Activated CD4-positive, alpha-beta memory T cell treated with anti-CD3 and anti-CD28 coated beads for 36 hours (primary cell): ENCODE results near the gene SH3D21. TPM values are rescaled to one million over a fixed set of nuclear protein-coding genes. Genes with fewer than 3 reads are reported as not detected.

Experiments used
- CTCF ChIA-PET: fragments of 350-600 bp; sonication (Branson Sonifier 250); formaldehyde crosslinking; loops from one replicate; lab custom pipeline; 2021; ENCODE audit warnings: antibody characterized with exemption, inconsistent platforms; lab: Charles Lee
- POLR2A ChIA-PET: fragments of 350-600 bp; sonication (Branson Sonifier 250); formaldehyde crosslinking; loops from one replicate; lab custom pipeline; 2021; ENCODE audit warnings: antibody characterized with exemption; lab: Charles Lee
- DNase-seq: peaks from one replicate; pipeline ENCODE4 v3.0.0-alpha.2; 2020
- H3K27ac Mint-ChIP-seq: one replicate; pipeline ENCODE4 v1.8.0; 2021; ENCODE audit warnings: mixed read lengths
- H3K27me3 Mint-ChIP-seq: one replicate; pipeline ENCODE4 v1.8.0; 2021; ENCODE audit warnings: mixed read lengths
- H3K36me3 Mint-ChIP-seq: one replicate; pipeline ENCODE4 v1.8.0; 2021; ENCODE audit warnings: mixed read lengths
- H3K4me1 Mint-ChIP-seq: one replicate; pipeline ENCODE4 v1.8.0; 2021; ENCODE audit warnings: low read depth, mixed read lengths
- H3K4me3 Mint-ChIP-seq: one replicate; pipeline ENCODE4 v1.8.0; 2021; ENCODE audit warnings: mild to moderate bottlenecking, mixed read lengths
- H3K9me3 Mint-ChIP-seq: one replicate; pipeline ENCODE4 v1.8.0; 2021; ENCODE audit warnings: mixed read lengths
- intact Hi-C: fragments of 100-400 bp; cut with micrococcal nuclease; formaldehyde crosslinking; loops from one replicate; pipeline ENCODE4 v1.15.1; 2023
- total RNA-seq, 2 experiments: library from RNA; stranded (reverse); gene quantifications; one replicate each; pipeline ENCODE4 v1.2.3, GENCODE V29; 2021

SH3D21 gene
- total RNA-seq, 2 experiments from 2014 or later = 16.9 to 18.1 TPM

DNA sequence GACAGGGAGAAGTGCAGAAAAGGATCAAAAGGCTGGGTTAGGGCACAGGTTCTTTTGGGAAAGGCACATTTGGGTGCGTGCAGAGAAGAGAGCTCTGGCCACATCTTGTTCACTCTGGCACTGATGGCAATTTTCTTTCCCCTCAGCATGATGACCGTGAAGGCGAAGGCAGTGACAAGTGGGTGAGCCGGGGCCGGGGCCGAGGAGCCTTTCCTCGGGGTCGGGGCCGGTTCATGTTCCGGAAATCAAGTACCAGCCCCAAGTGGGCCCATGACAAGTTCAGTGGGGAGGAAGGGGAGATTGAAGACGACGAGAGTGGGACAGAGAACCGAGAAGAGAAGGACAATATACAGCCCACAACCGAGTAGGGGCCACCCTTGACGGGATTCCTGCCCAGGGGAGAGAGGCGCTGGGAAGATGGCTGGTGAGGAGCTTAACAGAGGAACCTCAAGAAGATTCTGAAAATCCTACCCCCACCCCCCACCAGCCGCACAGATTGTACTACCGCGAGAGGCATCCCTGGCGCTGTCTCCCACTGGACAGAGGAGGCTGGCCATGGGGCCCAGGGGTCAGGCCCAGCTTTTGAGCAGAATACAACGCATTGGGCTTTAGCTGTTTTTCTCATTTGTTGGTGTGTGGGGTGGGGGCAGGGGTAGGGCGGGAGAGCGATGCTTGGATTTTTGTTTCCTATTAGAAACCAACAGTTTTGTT is 2.4 kb upstream of the SH3D21 start:
- POLR2A ChIA-PET = no interaction called here
- intact Hi-C loops = no loop called here
- peak overlapping the region; percentile 73 for H3K27ac Mint-ChIP-seq
- H3K4me1 Mint-ChIP-seq = peaks cover 70% of the 10 kb centered on the region
- DNase-seq = no peak
- H3K4me3 Mint-ChIP-seq = no peak overlapping the region
- peaks cover 45% of the 10 kb centered on the region for H3K36me3 Mint-ChIP-seq
- no peaks in the 10 kb centered on the region for H3K27me3 Mint-ChIP-seq
- CTCF ChIA-PET = interaction anchor here (1.0 kb wide), 1 partner anchor 18 kb away, joined by 3 read pairs; no protein-coding TSS in a partner anchor
- no peaks in the 10 kb centered on the region for H3K9me3 Mint-ChIP-seq

DNA sequence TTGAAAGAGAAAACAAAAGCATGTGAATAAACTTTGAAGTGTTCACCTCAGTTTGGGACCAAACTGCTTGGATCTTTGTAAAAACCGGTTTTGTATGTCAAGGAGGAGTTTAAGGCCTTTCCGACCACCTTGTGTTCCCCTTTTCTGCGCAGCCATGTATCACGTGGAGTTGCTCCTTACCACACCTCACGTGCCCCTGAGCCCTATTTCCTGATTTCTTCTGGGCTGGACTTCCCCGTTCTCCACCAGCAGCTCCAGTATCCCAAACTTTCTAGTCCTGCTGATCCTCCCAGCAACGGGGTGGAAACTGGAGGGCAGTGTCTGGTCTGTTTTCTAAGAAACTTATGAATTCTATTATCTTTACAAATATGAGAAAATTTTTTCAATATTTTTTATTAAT is 1.6 kb upstream of the SH3D21 start:
- peaks cover 47% of the 10 kb centered on the region for H3K36me3 Mint-ChIP-seq
- intact Hi-C loops = no loop called here
- H3K27me3 Mint-ChIP-seq = no peaks in the 10 kb centered on the region
- ChIA-PET POLR2A (no interaction called here), CTCF (interaction anchor here (1.0 kb wide), 1 partner anchor 19 kb away, joined by 3 read pairs; no protein-coding TSS in a partner anchor)
- H3K4me3 Mint-ChIP-seq = no peak overlapping the region
- DNase-seq = no peak
- no peaks in the 10 kb centered on the region for H3K9me3 Mint-ChIP-seq
- peak overlapping the region; percentile 93 for H3K27ac Mint-ChIP-seq
- H3K4me1 Mint-ChIP-seq = peaks cover 65% of the 10 kb centered on the region

DNA sequence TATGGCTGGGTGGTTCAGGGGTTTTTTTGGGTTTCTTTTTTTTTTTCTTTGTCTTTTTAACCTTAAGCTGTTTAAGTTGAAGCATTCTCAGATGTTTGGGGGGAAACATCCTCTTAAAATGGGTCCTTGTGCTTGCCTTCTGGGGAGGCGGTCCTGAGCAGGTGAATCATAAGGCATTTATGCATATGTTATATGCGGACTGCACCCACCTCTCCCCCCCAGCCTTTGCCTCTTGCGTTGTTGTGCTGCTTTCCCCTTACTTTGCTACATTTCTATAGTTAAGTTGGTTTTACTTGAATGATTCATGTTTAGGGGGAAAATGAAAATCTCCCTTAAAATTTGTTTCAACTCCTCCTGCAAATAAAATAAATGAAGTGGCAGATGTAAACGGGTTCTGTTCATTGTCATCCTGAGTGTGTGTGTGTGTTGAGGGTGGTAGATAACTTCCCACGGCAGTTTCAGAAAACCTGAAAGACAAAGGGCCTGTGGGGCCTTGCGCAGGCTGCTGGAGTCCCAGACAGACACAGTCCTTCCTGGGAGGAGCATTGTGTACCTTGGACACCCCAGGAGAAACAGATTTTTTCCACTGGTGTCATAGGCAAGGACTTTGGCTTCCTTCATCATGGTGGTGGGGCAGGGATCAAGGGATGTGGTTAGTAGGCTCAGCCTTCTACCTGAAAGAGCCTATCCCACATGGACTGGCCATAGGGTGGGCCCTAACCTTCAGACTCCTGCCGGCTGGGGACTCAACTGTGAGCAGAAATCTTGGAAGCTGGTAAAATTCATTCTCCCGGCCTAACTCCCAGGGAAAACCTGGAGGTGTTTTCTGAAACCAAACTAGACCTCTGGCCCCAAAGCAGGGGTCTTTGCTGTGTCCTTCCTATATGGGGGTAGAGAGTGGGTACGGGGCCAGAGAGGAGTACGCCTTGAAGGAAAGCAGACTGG is 926 bp upstream of the SH3D21 start:
- Mint-ChIP-seq H3K4me3 (peak overlapping the region; percentile 65), H3K27ac (peak overlapping the region; percentile 93), H3K36me3 (peaks cover 44% of the 10 kb centered on the region), H3K9me3 (no peaks in the 10 kb centered on the region), H3K27me3 (no peaks in the 10 kb centered on the region), H3K4me1 (peaks cover 60% of the 10 kb centered on the region)
- DNase-seq = peak; percentile 76
- intact Hi-C loops = loop anchor here (1.0 kb wide), 1 partner anchor 81 kb away; no protein-coding TSS in a partner anchor
- ChIA-PET CTCF (interaction anchor here (1.0 to 2.2 kb wide), 2 partner anchors 20 to 156 kb away, joined by 3 to 11 read pairs; partner anchors contain the start of gene TRAPPC3), POLR2A (interaction anchor here (0.6 to 3.2 kb wide), 7 partner anchors 7 to 375 kb away, joined by 3 to 26 read pairs (median 3); partner anchors contain the start of gene EVA1B)

DNA sequence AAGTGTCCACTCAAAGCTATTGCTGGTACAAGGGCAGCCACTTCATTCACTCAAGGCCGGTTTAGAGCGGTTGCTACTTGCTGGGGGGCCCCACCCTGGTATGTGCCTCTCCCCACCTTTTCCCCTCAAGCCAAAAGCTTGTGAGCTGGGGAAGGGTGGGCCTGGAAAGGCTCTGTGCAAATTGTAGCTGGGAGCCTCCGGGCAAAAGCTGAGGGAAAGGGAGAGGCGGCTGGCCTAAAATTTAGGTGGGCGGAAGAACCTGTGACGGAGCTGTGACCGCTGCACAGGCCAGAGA is 306 bp upstream of the SH3D21 start:
- CTCF ChIA-PET = interaction anchor here (0.7 to 2.2 kb wide), 6 partner anchors 20 to 210 kb away, joined by 3 to 17 read pairs (median 7); partner anchors contain the start of gene TRAPPC3
- Mint-ChIP-seq H3K27ac (peak overlapping the region; percentile 93), H3K36me3 (peaks cover 41% of the 10 kb centered on the region), H3K9me3 (no peaks in the 10 kb centered on the region), H3K4me1 (peaks cover 54% of the 10 kb centered on the region), H3K4me3 (peak overlapping the region; percentile 65), H3K27me3 (no peaks in the 10 kb centered on the region)
- intact Hi-C loops = loop anchor here (1.0 to 2.0 kb wide), 3 partner anchors 17 to 115 kb away; partner anchors contain the start of gene EVA1B
- DNase-seq = no peak
- POLR2A ChIA-PET = interaction anchor here (0.6 to 3.2 kb wide), 7 partner anchors 8 to 376 kb away, joined by 3 to 26 read pairs (median 3); partner anchors contain the start of gene EVA1B

DNA sequence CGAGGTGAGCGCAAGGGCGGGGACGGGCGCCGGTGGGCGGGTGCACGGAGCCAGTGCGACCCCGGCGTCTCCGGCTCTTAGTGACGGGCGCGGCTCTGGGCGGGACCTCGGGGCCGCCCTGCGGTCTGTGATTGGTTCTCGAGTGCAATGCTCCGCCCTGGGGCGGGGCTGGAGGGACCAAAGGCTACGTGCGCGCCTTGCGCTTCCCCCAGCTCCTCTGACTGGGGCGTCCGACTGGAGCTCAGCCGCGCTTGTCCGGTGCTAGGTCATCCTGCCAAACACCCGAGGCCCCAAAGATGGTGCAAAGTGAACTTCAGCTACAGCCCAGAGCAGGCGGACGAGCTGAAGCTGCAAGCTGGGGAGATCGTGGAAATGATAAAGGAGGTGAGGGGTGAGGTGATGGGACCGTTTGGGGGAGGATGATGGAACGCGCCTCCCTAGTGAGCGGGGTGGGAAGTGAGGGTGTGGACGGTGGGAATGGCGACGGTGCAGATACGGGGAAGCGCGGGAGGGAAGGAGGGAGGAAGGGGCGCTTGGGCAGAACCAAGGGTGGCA is 811 bp downstream of the SH3D21 start:
- H3K27ac Mint-ChIP-seq = peak overlapping the region; percentile 79
- DNase-seq = peak; percentile 95
- no peaks in the 10 kb centered on the region for H3K27me3 Mint-ChIP-seq
- ChIA-PET POLR2A (interaction anchor here (0.7 to 3.2 kb wide), 8 partner anchors 9 to 157 kb away, joined by 3 to 26 read pairs (median 4); partner anchors contain the start of genes EVA1B and THRAP3), CTCF (interaction anchor here (1.0 to 2.2 kb wide), 6 partner anchors 21 to 158 kb away, joined by 4 to 17 read pairs (median 7); partner anchors contain the start of gene TRAPPC3)
- H3K4me3 Mint-ChIP-seq = peak overlapping the region; percentile 95
- peaks cover 30% of the 10 kb centered on the region for H3K36me3 Mint-ChIP-seq
- intact Hi-C loops = loop anchor here (1.0 to 2.0 kb wide), 2 partner anchors 16 to 114 kb away; partner anchors contain the start of gene EVA1B
- peaks cover 43% of the 10 kb centered on the region for H3K4me1 Mint-ChIP-seq
- H3K9me3 Mint-ChIP-seq = no peaks in the 10 kb centered on the region

DNA sequence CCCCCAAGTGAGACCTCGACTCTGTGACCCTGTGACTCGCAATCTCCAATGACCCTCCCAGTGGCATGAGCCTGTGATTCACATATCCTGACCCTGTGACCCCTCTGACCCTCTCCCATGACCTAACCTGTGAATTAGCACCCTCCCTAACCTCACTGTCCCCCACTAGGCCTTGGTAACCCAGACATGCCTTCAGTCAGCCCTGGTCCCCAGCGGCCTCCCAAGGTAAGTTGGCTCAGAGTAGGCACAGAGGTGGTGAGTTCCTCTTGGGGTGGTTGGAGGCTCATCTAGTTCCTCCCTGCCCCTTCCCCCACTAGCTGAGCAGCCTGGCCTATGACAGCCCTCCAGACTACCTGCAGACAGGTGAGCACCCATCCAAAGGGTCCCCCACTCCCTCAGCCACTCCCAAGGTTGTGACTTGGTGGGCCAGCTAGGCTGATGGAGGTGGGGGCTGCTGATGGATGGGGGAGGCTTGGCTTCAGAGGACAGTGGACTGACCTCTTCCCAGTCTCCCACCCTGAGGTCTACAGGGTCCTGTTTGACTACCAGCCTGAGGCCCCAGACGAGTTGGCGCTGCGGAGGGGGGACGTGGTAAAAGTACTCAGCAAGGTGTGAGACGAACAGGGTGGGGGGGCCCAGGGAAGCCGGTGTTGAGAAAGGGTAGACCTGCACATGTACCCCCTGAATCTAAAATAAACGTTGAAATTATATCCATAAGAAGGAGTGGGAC is 1.6 kb downstream of the SH3D21 start:
- no peak for DNase-seq
- H3K27ac Mint-ChIP-seq = no peak overlapping the region
- intact Hi-C loops = loop anchor here (2.0 kb wide), 1 partner anchor 113 kb away; no protein-coding TSS in a partner anchor
- no peaks in the 10 kb centered on the region for H3K27me3 Mint-ChIP-seq
- peak overlapping the region; percentile 95 for H3K4me3 Mint-ChIP-seq
- POLR2A ChIA-PET = interaction anchor here (1.1 to 3.2 kb wide), 6 partner anchors 8 to 148 kb away, joined by 3 to 26 read pairs (median 6); partner anchors contain the start of gene EVA1B
- H3K36me3 Mint-ChIP-seq = peaks cover 26% of the 10 kb centered on the region
- peaks cover 35% of the 10 kb centered on the region for H3K4me1 Mint-ChIP-seq
- H3K9me3 Mint-ChIP-seq = no peaks in the 10 kb centered on the region
- CTCF ChIA-PET = interaction anchor here (1.5 to 2.2 kb wide), 4 partner anchors 22 to 158 kb away, joined by 5 to 17 read pairs (median 10); partner anchors contain the start of gene TRAPPC3

DNA sequence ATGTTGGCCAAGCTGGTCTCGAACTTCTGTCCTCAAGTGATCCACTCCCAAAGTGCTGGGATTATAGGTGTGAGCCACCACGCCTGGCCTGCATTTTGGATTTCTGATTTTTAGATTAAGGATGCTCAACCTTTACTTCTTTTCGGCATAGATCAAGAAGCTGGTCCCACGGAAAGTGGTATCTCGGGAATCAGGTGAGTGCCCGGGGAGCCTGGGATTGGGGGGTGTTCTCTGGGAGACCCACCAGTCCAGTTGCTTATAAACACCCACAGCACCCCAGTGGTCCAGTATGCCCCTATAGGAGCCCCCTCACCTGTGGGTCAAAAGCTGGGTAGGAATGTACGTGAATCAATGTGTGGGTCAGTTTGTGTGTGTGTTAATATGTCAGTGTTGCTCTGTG is 3.2 kb downstream of the SH3D21 start:
- H3K9me3 Mint-ChIP-seq = no peaks in the 10 kb centered on the region
- ChIA-PET CTCF (interaction anchor here (0.9 to 3.1 kb wide), 3 partner anchors 9 to 60 kb away, joined by 3 to 13 read pairs (median 3); no protein-coding TSS in a partner anchor), POLR2A (interaction anchor here (1.2 kb wide), 1 partner anchor 9 kb away, joined by 3 read pairs; no protein-coding TSS in a partner anchor)
- H3K36me3 Mint-ChIP-seq = peaks cover 17% of the 10 kb centered on the region
- peaks cover 23% of the 10 kb centered on the region for H3K4me1 Mint-ChIP-seq
- intact Hi-C loops = no loop called here
- DNase-seq = no peak
- no peak overlapping the region for H3K27ac Mint-ChIP-seq
- H3K27me3 Mint-ChIP-seq = no peaks in the 10 kb centered on the region
- H3K4me3 Mint-ChIP-seq = no peak overlapping the region

DNA sequence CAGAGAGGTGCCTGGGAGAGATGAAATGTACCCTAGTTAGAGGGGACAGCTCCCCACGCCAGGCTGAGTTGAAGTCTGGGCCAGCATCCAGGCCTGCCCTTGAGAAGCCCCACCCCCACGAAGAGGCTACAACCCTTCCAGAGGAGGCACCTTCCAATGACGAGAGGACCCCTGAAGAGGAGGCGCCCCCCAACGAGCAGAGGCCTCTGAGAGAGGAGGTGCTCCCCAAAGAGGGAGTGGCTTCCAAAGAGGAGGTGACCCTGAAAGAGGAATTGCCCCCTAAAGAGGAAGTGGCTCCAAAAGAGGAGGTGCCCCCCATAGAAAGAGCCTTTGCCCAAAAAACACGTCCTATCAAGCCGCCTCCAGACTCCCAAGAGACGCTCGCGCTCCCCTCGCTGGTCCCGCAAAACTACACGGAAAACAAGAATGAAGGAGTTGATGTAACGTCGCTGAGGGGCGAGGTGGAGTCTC is 14.2 kb downstream of the SH3D21 start:
- intact Hi-C loops = no loop called here
- DNase-seq = no peak
- H3K36me3 Mint-ChIP-seq = peaks cover 3% of the 10 kb centered on the region
- peaks cover 21% of the 10 kb centered on the region for H3K4me1 Mint-ChIP-seq
- ChIA-PET POLR2A (interaction anchor here (1.0 to 4.9 kb wide), 2 partner anchors 14 to 64 kb away, joined by 3 to 26 read pairs; partner anchors contain the start of gene SH3D21), CTCF (interaction anchor here (0.9 to 1.6 kb wide), 2 partner anchors 20 to 22 kb away, joined by 4 read pairs; no protein-coding TSS in a partner anchor)
- H3K9me3 Mint-ChIP-seq = no peaks in the 10 kb centered on the region
- no peak overlapping the region for H3K27ac Mint-ChIP-seq
- H3K4me3 Mint-ChIP-seq = peak overlapping the region; percentile 30
- no peaks in the 10 kb centered on the region for H3K27me3 Mint-ChIP-seq

DNA sequence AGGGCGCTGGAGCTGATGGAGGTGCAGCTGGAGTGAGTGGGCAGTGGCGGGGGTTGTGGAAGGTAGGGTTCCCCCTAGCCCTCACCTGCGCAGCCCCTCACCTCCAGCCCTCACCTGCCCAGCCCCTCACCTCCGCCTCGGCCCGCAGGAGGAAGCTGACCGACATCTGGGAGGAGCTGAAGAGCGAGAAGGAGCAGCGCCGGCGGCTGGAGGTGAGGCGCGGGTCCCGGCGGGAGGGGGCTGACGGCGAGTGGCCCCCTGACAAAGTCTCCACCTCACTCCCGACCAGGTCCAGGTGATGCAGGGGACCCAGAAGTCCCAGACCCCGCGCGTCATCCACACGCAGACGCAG is 14.6 kb downstream of the SH3D21 start:
- CTCF ChIA-PET = interaction anchor here (0.9 to 1.6 kb wide), 2 partner anchors 21 kb away, joined by 4 read pairs; no protein-coding TSS in a partner anchor
- POLR2A ChIA-PET = interaction anchor here (1.0 to 4.9 kb wide), 2 partner anchors 14 to 63 kb away, joined by 3 to 26 read pairs; partner anchors contain the start of gene SH3D21
- H3K36me3 Mint-ChIP-seq = peaks cover 3% of the 10 kb centered on the region
- peak overlapping the region; percentile 30 for H3K4me3 Mint-ChIP-seq
- no peaks in the 10 kb centered on the region for H3K9me3 Mint-ChIP-seq
- no peaks in the 10 kb centered on the region for H3K27me3 Mint-ChIP-seq
- no peak overlapping the region for H3K27ac Mint-ChIP-seq
- H3K4me1 Mint-ChIP-seq = peaks cover 21% of the 10 kb centered on the region
- DNase-seq = no peak
- intact Hi-C loops = no loop called here
